SU-DHL-6 (cell line): ENCODE results near the gene ZNF786.

Experiments
- CTCF ChIP-seq: fragments of 200-600 bp; sonication (generic); IDR thresholded peaks from one replicate; pipeline ENCODE4 v1.5.1; 2017; ENCODE audit warnings: antibody characterized with exemption, mild to moderate bottlenecking, low read length, moderate library complexity; ENCODE audit not compliant: insufficient read depth, poor library complexity, severe bottlenecking
- EZH2phosphoT487 ChIP-seq: fragments of 200-600 bp; sonication (generic), shearing (Covaris generic); conservative IDR thresholded peaks from 2 replicates; pipeline ENCODE4 v1.6.1; 2018; ENCODE audit warnings: mild to moderate bottlenecking, antibody characterized with exemption, low read length, moderate library complexity, mixed read lengths

GRCh38 chr7:149071641-149072437, 18.7 kb downstream of the ZNF786 start:
- no peak for TF ChIP-seq CTCF
- no peak for TF ChIP-seq EZH2phosphoT487
